Dendritic cell treated with granulocyte-macrophage colony-stimulating factor and Interleukin-4, amounts not matched to agents 40 ng/mL and 50 ng/mL, for 4 days (primary cell): ENCODE data around the gene RASSF4.

Experiments used
- H3K27ac Mint-ChIP-seq: one replicate; pipeline ENCODE4 v1.8.0; 2022; ENCODE audit warnings: mild to moderate bottlenecking, mixed read lengths
- H3K27me3 Mint-ChIP-seq: one replicate; pipeline ENCODE4 v1.8.0; 2022; ENCODE audit warnings: mild to moderate bottlenecking, mixed read lengths
- H3K36me3 Mint-ChIP-seq: one replicate; pipeline ENCODE4 v1.8.0; 2022; ENCODE audit warnings: low read depth, mixed read lengths
- H3K4me1 Mint-ChIP-seq: one replicate; pipeline ENCODE4 v1.8.0; 2022; ENCODE audit warnings: low read depth, mixed read lengths
- H3K4me3 Mint-ChIP-seq: one replicate; pipeline ENCODE4 v1.8.0; 2022; ENCODE audit warnings: mild to moderate bottlenecking, moderate library complexity, mixed read lengths
- H3K9me3 Mint-ChIP-seq: one replicate; pipeline ENCODE4 v1.8.0; 2022; ENCODE audit warnings: mixed read lengths
- intact Hi-C: fragments of 100-400 bp; cut with micrococcal nuclease; formaldehyde crosslinking; loops from one replicate; pipeline ENCODE4 v1.15.0; 2022

Gene RASSF4

DNA sequence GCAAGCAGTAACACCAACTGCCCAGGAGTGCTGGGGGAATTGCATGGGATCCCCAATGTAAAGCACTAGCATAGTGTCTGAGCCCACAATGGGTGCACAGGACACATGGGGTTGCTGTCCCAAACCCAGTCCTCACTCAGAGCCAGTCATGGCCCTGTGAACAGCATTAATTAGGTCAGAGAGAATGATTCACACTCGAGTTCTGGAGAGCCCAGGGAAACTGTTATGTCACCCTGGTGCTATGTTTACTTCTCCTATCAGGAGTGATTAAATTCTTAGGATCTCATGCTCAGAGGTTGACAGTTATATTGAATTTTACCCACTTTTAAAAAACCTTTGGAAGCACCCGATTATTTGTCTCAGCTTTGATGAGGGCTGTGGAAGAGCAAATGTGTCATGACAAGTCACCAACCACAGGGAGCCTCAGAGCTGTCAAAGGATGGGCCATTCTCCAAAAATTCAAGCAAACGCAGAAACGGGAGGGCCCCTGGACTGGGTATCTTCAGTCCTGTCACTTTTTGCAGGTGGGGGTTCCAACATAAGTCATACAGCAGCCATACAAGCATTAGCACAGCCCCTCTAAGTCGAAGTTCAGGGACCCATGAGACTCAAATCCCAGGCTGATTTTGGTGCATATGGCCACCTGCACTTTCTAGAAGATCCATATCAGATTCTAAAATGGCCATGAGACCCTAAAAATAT is 1.3 kb upstream of the RASSF4 start:
- H3K27me3 Mint-ChIP-seq: no peaks in the 10 kb centered on the region
- H3K36me3 Mint-ChIP-seq: peaks cover 88% of the 10 kb centered on the region
- H3K4me1 Mint-ChIP-seq: peaks cover 76% of the 10 kb centered on the region
- peak overlapping the region; percentile 96 for H3K4me3 Mint-ChIP-seq
- H3K9me3 Mint-ChIP-seq: no peaks in the 10 kb centered on the region
- intact Hi-C loops: loop anchor here (2.0 kb wide), 1 partner anchor 16 kb away; no protein-coding TSS in a partner anchor
- peak overlapping the region; percentile 88 for H3K27ac Mint-ChIP-seq

DNA sequence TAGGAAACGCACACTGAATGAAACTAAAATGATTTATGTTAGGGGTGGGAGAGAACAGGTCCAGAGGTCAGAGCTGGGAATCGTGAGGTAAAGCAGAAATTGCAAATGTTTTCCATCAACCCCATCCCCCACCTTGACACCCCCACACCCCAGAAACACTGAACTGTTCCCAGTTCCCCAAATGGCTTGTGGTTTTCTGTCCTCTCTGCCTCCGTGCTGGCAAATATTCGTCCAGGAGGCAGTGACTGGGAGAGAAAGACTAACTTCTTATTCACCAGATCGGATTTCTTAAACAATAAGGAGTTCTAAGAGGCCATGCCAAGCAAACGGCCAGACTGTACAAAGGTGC is 730 bp upstream of the RASSF4 start:
- intact Hi-C loops: loop anchor here (1.0 to 2.0 kb wide), 2 partner anchors 9 to 16 kb away; no protein-coding TSS in a partner anchor
- Mint-ChIP-seq H3K27me3 (no peaks in the 10 kb centered on the region), H3K9me3 (no peaks in the 10 kb centered on the region), H3K36me3 (peaks cover 88% of the 10 kb centered on the region), H3K27ac (peak overlapping the region; percentile 88), H3K4me3 (peak overlapping the region; percentile 96), H3K4me1 (peaks cover 76% of the 10 kb centered on the region)

DNA sequence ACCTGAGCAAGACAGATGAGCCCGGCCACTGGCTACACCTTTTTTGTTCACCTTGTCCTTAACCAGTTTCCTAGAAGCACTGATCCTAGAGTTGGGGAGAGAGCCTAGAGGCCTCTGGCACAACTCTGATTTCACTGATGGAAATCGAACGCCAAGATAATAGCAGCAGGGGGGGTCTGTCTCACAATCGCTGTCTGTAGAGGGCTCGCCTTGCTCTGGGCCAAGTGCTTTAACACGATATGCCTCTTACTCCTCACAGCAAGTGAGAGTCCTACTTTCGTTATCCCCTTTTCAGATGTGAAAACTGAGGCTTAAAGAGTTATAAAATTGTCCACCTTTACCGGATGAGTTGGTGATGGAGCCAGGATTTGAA is 472 bp downstream of the RASSF4 start:
- H3K4me1 Mint-ChIP-seq: peaks cover 81% of the 10 kb centered on the region
- intact Hi-C loops: no loop called here
- H3K9me3 Mint-ChIP-seq: no peaks in the 10 kb centered on the region
- peak overlapping the region; percentile 88 for H3K27ac Mint-ChIP-seq
- peak overlapping the region; percentile 96 for H3K4me3 Mint-ChIP-seq
- no peaks in the 10 kb centered on the region for H3K27me3 Mint-ChIP-seq
- H3K36me3 Mint-ChIP-seq: peaks cover 89% of the 10 kb centered on the region

DNA sequence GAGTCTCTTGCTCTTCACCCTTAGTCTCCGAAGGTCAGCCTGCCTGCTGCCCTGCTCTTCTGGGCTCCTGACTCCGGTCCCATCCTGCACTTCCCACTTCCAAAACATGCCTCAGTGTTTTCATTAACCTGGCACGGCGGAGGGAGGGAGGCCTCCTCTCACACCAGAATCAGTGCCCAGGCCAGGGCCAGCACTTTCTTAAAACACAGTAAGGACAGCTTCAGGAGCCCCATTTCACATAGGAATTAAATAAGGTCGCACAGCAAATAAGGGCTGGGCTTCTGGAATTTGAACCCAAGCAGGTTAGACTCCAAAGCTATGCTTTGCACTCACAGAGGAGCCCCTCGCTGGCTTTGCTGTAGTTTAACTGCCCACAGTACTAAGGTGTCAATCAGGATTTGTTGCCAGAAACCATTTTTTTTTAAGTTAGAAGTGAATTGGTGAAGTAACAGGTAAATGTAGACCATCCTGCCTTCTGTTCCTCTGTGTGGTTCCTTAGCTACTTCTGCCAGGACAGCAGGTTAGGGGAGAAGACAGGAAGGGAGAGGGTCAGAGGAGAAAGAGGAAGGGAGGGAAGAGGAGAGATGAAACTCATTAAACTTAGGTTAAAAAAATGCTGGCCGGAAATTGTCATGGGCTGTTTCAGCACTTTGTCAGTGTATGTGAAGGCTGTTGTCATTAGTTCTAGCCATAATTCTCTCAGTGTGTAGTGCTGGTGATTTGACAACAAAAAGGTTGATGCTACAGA is 1.1 kb downstream of the RASSF4 start:
- Mint-ChIP-seq H3K27me3 (no peaks in the 10 kb centered on the region), H3K27ac (peak overlapping the region; percentile 88), H3K36me3 (peaks cover 89% of the 10 kb centered on the region), H3K4me3 (peak overlapping the region; percentile 96), H3K4me1 (peaks cover 83% of the 10 kb centered on the region), H3K9me3 (no peaks in the 10 kb centered on the region)
- intact Hi-C loops: no loop called here

DNA sequence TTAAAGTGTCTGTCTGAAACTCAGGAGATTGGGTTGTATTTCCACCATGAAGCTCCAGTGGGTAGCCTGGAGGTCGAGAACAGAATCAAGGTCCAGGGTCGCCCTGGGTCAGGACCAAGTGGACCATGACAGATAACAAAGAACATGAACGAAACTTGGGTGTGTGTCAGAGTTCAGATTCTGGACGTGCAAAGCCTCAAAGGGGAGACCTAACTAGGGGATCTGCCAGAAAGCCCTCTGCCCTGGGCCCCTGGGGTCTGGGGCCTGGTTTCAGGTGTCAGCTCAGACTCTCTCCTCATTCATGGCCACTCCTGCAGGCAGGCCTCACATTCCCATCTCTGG is 1.6 kb downstream of the RASSF4 start:
- Mint-ChIP-seq H3K27ac (peak overlapping the region; percentile 88), H3K4me1 (peaks cover 83% of the 10 kb centered on the region), H3K9me3 (no peaks in the 10 kb centered on the region), H3K27me3 (no peaks in the 10 kb centered on the region), H3K4me3 (peak overlapping the region; percentile 96), H3K36me3 (peaks cover 89% of the 10 kb centered on the region)
- intact Hi-C loops: no loop called here

DNA sequence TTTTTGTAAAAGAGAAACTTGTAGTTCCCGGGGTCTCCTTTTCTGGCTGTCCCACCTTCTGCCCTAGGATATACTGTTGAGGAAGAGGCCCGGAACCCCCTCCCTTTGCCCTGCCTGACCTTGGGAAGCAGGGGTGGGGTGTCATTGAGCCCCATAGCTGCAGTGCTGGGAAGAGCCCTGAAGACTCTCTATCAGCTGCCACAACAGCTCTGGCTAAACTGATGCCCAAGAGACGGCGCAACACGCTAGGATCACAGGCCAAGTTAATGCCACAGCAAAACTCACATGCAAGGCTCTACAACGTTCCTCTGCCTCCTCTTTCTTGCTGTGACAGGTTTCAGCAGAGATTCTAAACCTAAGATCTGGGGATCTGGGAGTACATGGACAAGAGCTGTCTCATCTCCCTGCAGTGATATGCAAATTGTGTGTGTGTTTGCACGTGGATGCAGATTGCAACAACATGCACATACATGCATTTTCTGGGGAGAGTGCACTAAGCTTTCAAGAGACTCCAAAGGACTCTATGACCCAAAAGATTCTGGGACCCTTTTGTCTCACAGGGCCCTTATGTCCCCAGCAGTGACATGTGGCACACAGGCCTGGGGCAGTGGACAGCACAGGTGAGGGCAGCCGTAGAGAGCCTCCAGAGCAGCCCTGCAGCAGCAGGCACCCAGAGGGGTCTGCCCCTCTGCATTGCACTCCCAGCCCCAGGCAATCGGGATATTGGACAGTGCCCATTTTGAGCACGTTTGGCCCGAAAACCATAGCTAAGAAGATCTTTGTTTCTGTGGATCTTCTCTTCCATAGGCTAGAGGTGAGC is 2.5 kb downstream of the RASSF4 start:
- H3K4me1 Mint-ChIP-seq: peaks cover 81% of the 10 kb centered on the region
- H3K4me3 Mint-ChIP-seq: peak overlapping the region; percentile 96
- H3K27me3 Mint-ChIP-seq: no peaks in the 10 kb centered on the region
- H3K36me3 Mint-ChIP-seq: peaks cover 84% of the 10 kb centered on the region
- intact Hi-C loops: loop anchor here (2.0 kb wide), 1 partner anchor 13 kb away; no protein-coding TSS in a partner anchor
- no peaks in the 10 kb centered on the region for H3K9me3 Mint-ChIP-seq
- H3K27ac Mint-ChIP-seq: peak overlapping the region; percentile 88

DNA sequence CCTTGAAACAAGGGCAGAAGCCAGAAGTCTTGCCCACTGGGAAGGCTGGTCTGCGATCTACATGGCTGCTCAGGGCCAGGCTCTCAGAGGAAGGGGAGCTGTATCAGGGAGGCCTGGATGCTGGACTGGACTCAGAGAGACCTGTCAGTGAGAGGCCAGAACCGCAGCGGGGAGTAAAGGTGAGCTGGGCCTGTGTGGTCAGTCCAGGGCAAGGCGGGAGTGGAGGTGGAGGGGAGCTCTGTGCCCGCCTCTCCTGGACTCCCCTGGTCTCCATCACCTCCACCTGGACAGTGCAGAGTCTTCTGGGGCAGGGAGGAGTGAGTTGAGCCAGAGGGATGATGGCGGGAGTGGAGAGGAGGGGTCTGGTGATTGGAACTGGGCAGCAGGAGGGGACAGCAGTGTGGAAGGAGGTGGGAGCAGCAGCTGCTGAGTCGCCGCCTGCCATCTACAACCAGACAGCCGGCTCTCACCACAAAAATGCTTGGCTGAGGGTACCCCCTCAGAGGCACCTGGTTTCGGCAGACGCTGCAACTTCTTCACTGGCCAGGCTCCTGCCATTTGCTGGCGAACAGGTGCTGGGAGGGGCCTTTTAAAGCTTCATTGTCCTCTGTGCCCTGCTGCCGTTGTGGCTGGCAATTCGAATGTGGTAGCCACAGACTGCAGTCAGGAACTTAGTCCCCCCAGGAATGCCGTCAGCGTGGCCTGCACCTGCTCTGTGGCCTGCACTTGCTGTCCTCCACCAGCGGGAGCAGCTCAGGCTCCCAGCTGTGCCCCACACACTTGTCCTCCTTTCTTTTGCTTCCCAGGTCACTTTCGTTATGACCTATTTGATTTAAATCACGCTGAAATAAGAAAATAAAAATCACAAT is 3.5 kb downstream of the RASSF4 start:
- Mint-ChIP-seq H3K9me3 (no peaks in the 10 kb centered on the region), H3K36me3 (peaks cover 77% of the 10 kb centered on the region), H3K4me1 (peaks cover 81% of the 10 kb centered on the region), H3K27ac (peak overlapping the region; percentile 88), H3K27me3 (no peaks in the 10 kb centered on the region), H3K4me3 (peak overlapping the region; percentile 96)
- intact Hi-C loops: loop anchor here (2.0 kb wide), 1 partner anchor 14 kb away; no protein-coding TSS in a partner anchor

DNA sequence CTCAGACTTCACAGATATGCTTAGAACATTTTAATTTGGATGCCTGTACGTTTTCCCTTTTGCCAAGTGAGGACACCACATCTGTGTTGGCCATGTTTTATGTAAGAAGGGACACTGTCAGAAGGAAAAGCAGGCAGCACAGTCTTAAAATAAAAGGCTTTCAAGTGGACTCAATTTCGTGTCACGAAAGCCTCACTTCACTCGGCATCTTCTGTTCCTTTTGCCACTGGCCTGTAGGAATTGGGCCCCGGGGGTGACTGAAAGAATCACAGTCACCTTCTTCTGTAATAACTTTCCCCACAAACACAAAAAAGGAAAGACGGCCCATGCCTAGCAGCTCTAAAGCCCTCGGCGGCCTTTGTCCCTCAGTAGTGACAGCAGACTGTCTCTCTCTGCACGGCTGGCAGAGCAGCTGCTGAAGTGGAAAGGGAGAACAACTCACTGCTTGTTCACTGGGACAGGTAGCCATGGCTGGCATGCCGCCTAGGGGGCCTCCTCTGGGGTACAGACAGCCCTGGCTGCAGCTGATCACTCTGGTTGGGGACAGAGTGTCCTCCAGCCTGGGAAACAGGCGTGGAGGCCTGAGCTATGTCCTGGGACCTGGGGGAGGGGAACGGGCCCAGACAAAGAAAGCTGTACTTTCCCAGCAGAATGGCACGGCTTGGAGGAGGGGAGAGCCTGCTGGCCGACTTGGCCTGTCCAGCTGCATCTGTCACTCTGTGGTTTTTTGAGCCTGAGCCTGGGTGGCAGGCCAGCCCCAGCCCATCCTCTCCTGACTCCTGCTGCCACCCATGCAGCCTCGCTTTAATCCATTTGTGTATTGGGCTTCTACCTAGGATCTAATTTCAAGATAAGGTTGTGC is 4.4 kb downstream of the RASSF4 start:
- Mint-ChIP-seq H3K27me3 (no peaks in the 10 kb centered on the region), H3K4me1 (peaks cover 83% of the 10 kb centered on the region), H3K27ac (peak overlapping the region; percentile 88), H3K4me3 (peak overlapping the region; percentile 96), H3K9me3 (no peaks in the 10 kb centered on the region), H3K36me3 (peaks cover 85% of the 10 kb centered on the region)
- intact Hi-C loops: loop anchor here (2.0 kb wide), 2 partner anchors 15 to 31 kb away; no protein-coding TSS in a partner anchor

DNA sequence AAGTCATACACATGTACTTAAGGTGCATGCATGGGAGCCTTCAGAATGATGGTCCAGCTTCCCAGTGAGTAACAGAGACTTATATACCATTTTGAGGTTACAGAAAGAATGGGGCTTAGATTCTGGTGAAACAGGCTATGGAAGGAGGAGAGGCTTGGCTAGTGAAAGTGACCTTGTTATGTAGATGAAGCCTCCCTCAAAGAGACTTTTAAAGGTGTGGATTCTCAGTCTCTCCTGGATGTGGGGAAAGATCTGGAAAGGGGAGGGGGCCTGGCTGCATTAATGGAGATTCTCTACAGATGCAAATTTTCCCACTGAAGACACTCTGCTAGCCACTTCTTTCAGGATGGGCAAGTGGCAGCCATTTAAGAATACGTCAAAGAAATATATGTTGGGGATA is 5.5 kb downstream of the RASSF4 start:
- no peaks in the 10 kb centered on the region for H3K9me3 Mint-ChIP-seq
- H3K27ac Mint-ChIP-seq: peak overlapping the region; percentile 88
- peaks cover 94% of the 10 kb centered on the region for H3K4me1 Mint-ChIP-seq
- no peaks in the 10 kb centered on the region for H3K27me3 Mint-ChIP-seq
- H3K36me3 Mint-ChIP-seq: peaks cover 85% of the 10 kb centered on the region
- peak overlapping the region; percentile 96 for H3K4me3 Mint-ChIP-seq
- intact Hi-C loops: loop anchor here (2.0 kb wide), 1 partner anchor 32 kb away; no protein-coding TSS in a partner anchor

DNA sequence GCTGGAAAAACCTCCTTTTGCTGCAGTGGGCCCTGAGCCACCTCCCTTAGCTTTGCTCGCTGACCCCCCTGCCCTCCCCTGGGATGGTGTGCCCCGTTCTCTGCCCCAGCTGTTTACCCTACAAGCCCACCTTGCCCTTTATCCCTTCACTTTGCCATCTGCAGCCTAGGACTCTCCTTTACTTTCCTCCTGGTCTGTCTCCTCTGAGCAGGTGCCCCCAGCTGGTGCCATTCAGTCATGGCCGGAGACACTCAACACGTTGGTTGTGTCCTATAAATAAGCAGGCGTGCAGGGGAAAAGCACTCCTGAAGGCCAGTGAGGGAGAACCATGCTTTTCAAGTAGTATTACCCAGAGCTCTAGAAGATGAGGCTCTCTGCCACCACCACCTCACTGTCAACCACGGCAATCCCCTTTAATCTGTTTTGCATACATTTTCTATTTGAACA is 6.1 kb downstream of the RASSF4 start:
- Mint-ChIP-seq H3K9me3 (no peaks in the 10 kb centered on the region), H3K27ac (peak overlapping the region; percentile 88), H3K36me3 (peaks cover 85% of the 10 kb centered on the region), H3K4me3 (peak overlapping the region; percentile 96), H3K4me1 (peaks cover 97% of the 10 kb centered on the region), H3K27me3 (no peaks in the 10 kb centered on the region)
- intact Hi-C loops: loop anchor here (2.0 kb wide), 1 partner anchor 33 kb away; no protein-coding TSS in a partner anchor

DNA sequence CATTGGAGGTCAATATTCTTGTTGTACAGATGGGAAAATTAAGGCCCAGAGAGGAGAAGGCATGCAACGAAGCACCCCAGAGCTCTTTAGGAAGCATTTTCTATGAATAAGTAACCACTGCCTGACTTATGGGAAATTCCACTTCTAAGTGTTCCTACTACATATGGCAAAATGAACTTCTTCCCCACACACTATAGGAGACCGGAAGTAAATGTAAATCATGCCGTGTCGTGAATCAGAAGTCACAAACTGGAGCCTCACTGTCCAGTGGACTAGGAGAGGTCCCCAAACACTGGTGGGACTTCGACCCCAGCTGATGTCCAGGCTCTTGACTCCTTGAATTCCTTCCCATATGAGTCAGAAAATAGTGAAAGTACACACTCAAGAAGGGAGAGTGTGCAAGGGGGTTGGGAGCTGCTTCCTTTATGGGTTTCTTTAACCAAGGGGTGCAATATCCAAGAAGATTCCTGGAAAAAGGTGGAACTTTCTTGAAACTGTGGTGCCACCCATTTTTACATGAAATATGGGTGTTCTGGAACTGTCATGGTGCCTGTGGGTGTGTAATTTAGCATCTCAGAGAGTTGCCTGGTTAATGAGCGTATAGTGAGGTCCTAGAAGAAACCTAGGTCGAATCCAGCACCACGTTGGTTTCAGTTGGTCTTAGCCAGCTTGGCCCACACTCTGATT is 6.7 kb downstream of the RASSF4 start:
- Mint-ChIP-seq H3K27me3 (no peaks in the 10 kb centered on the region), H3K4me1 (peaks cover 97% of the 10 kb centered on the region), H3K9me3 (no peaks in the 10 kb centered on the region), H3K36me3 (peaks cover 85% of the 10 kb centered on the region), H3K4me3 (peak overlapping the region; percentile 96), H3K27ac (peak overlapping the region; percentile 88)
- intact Hi-C loops: no loop called here
